HG02885 (cell line): ENCODE data around the gene TM7SF2.

Experiments used
- ATAC-seq: cut with Tn5 transposase; IDR thresholded peaks from one replicate; pipeline ENCODE4 v1.9.1; 2021; ENCODE audit warnings: mild to moderate bottlenecking; ENCODE audit not compliant: unreplicated experiment, poor library complexity

The TM7SF2 gene

GRCh38 chr11:65111744-65112545 lies at the start of gene TM7SF2:
Gene TM7SF2, plus strand, starts transcription at chr11:65111872. Its CDS starts 144 bp downstream, at chr11:65112016.
- ATAC-seq, result peak; percentile 74

GRCh38 chr11:65063532-65063931 lies 48.1 kb upstream of the TM7SF2 start:
- ATAC-seq, result no peak

- ATAC-seq, result no peak
Measured at GRCh38 chr11:65064847-65065240, 46.8 kb upstream of the TM7SF2 start.

- ATAC-seq, result no peak
Measured at GRCh38 chr11:65065851-65066250, 45.8 kb upstream of the TM7SF2 start.

GRCh38 chr11:65066315-65066714 lies 45.4 kb upstream of the TM7SF2 start:
- no peak for ATAC-seq

GRCh38 chr11:65066805-65067291 lies 44.8 kb upstream of the TM7SF2 start:
- no peak for ATAC-seq

GRCh38 chr11:65067446-65067845 lies 44.2 kb upstream of the TM7SF2 start:
- ATAC-seq, result no peak

- ATAC-seq, result no peak
Measured at GRCh38 chr11:65069217-65069616, 42.5 kb upstream of the TM7SF2 start.

GRCh38 chr11:65071907-65072630 lies 39.6 kb upstream of the TM7SF2 start:
- ATAC-seq, result no peak

GRCh38 chr11:65072631-65072966 lies 39.1 kb upstream of the TM7SF2 start:
- ATAC-seq, result no peak

GRCh38 chr11:65077451-65077850 lies 34.2 kb upstream of the TM7SF2 start:
- ATAC-seq, result no peak

- peak; percentile 54 for ATAC-seq
Measured at GRCh38 chr11:65078151-65078550, 33.5 kb upstream of the TM7SF2 start.

GRCh38 chr11:65078786-65079342 lies 32.8 kb upstream of the TM7SF2 start:
- no peak for ATAC-seq

- ATAC-seq, result peak; percentile 13
Measured at GRCh38 chr11:65083134-65083833, 28.4 kb upstream of the TM7SF2 start.

- peak; percentile 91 for ATAC-seq
Measured at GRCh38 chr11:65083834-65084597, 27.7 kb upstream of the TM7SF2 start, which contains the start of the genes CDCA5 and ZFPL1. Gene CDCA5, minus strand, starts transcription at chr11:65084040. Its CDS starts 62 bp downstream, at chr11:65083978. Gene ZFPL1, plus strand, starts transcription at chr11:65084222. Its CDS starts 477 bp downstream, at chr11:65084699.

GRCh38 chr11:65084598-65085375 lies 26.9 kb upstream of the TM7SF2 start:
- ATAC-seq, result no peak

- ATAC-seq, result no peak
Measured at GRCh38 chr11:65085446-65085845, 26.2 kb upstream of the TM7SF2 start.

- no peak for ATAC-seq
Measured at GRCh38 chr11:65086809-65087208, 24.9 kb upstream of the TM7SF2 start.

- no peak for ATAC-seq
Measured at GRCh38 chr11:65087216-65087615, 24.5 kb upstream of the TM7SF2 start.
